Panc1 (cell line): ENCODE results near the gene LYSET. TPM values are rescaled to one million over a fixed set of nuclear protein-coding genes. Genes with fewer than 3 reads are reported as not detected.
A peak's percentile ranks its signal among the peaks of the same experiment; 100 is the strongest.

ENCODE experiments used
- ATAC-seq: fragments of 200-7000 bp; cut with Tn5 transposase; 2 replicates; pipeline ENCODE4 v1.9.1; 2020; ENCODE audit warnings: mild to moderate bottlenecking, moderate library complexity
- Bru-seq: library from RNA; stranded (reverse); fragments of 400-500 nt; gene quantifications from one replicate; lab custom pipeline; 2021; lab: Mats Ljungman, UMichigan
- BruChase-seq, 2 experiments: library from RNA; stranded (reverse); fragments of 400-500 nt; gene quantifications; one replicate each; lab custom pipeline; 2021; lab: Mats Ljungman, UMichigan
- BruUV-seq: library from RNA; stranded (reverse); fragments of 400-500 nt; replicated peaks from 2 replicates; lab custom pipeline; 2021; lab: Mats Ljungman, UMichigan
- CTCF ChIA-PET: fragments of 300-600 bp; sonication (Branson Sonifier 250); formaldehyde crosslinking; loops from one replicate; lab custom pipeline; 2022; ENCODE audit warnings: antibody characterized with exemption; lab: Charles Lee
- POLR2A ChIA-PET: fragments of 300-600 bp; sonication (Branson Sonifier 250); formaldehyde crosslinking; loops from one replicate; lab custom pipeline; 2022; ENCODE audit warnings: antibody characterized with exemption; lab: Charles Lee
- DNase-seq: peaks from one replicate; pipeline ENCODE4 v3.0.0-alpha.2; 2010; ENCODE audit warnings: low read depth, low spot score
- H3K27ac ChIP-seq: 2 replicates; pipeline ENCODE4 v1.5.1; 2011; ENCODE audit warnings: mild to moderate bottlenecking, low read length, inconsistent platforms
- H3K27me3 ChIP-seq: fragments of 200-500 bp; sonication (Bioruptor generic); 2 replicates; pipeline ENCODE4 v1.6.0; 2014; ENCODE audit warnings: low read length, inconsistent platforms; ENCODE audit not compliant: control insufficient read depth, insufficient read depth
- H3K36me3 ChIP-seq: fragments of 200-500 bp; sonication (Bioruptor generic); 2 replicates; pipeline ENCODE4 v1.5.1; 2014; ENCODE audit warnings: inconsistent platforms, mild to moderate bottlenecking, low read length, moderate library complexity; ENCODE audit not compliant: control insufficient read depth, insufficient read depth
- H3K4me1 ChIP-seq: 2 replicates; pipeline ENCODE4 v1.5.1; 2011; ENCODE audit warnings: inconsistent platforms, mild to moderate bottlenecking, low read length, moderate library complexity; ENCODE audit not compliant: control insufficient read depth, insufficient read depth
- H3K4me3 ChIP-seq, 2 experiments: 2 replicates each; pipeline ENCODE4 v1.5.1; 2011 to 2012; ENCODE audit warnings: low read depth in 2 of 2, low read length in 2 of 2, mild to moderate bottlenecking in 2 of 2, inconsistent platforms in 1 of 2, moderate library complexity in 1 of 2
- H3K9me3 ChIP-seq: fragments of 200-500 bp; sonication (Bioruptor generic); 2 replicates; pipeline ENCODE4 v1.5.1; 2014; ENCODE audit warnings: low read depth, mild to moderate bottlenecking, inconsistent platforms, low read length, moderate library complexity; ENCODE audit not compliant: control insufficient read depth, insufficient read depth
- POLR2AphosphoS5 ChIP-seq: IDR thresholded peaks from 2 replicates; pipeline ENCODE4 v1.6.1; 2012; ENCODE audit warnings: mild to moderate bottlenecking, low read depth, low read length, moderate library complexity
- SIN3A ChIP-seq: IDR thresholded peaks from 2 replicates; pipeline ENCODE4 v1.6.1; 2012; ENCODE audit warnings: low read depth, mild to moderate bottlenecking, low read length, moderate library complexity, borderline replicate concordance; ENCODE audit not compliant: insufficient read depth
- TCF7L2 ChIP-seq: IDR thresholded peaks from 2 replicates; pipeline ENCODE4 v1.6.1; 2011; ENCODE audit warnings: mild to moderate bottlenecking, low read depth, low read length, inconsistent platforms
- in situ Hi-C: cut with HindIII; loops from 2 replicates; pipeline ENCODE4 v1.10.0; 2016; ENCODE audit warnings: low sequenced_read_pairs, low pct_unique_long_range_greater_than_20kb
- intact Hi-C: fragments of 100-400 bp; cut with micrococcal nuclease; formaldehyde crosslinking; loops from one replicate; pipeline ENCODE4 v1.10.0; 2022; ENCODE audit not compliant: unreplicated experiment
- long read RNA-seq: library from polyadenylated mRNA; unstranded; transcript quantifications from one replicate; pipeline ENCODE4 v2.0.0, GENCODE V29; 2021; ENCODE audit not compliant: unreplicated experiment
- polyA plus RNA-seq: library from polyadenylated mRNA; unstranded; fragments of >200 nt; gene quantifications from one replicate; pipeline ENCODE4 v1.2.1, GENCODE V29; 2012; ENCODE audit warnings: missing spikeins; ENCODE audit not compliant: insufficient read length
- total RNA-seq: library from RNA; stranded (reverse); gene quantifications from one replicate; pipeline ENCODE4 v1.2.1, GENCODE V29; 2021; ENCODE audit not compliant: unreplicated experiment
- TF ChIP-seq, protein P1 (sequence below), 2 experiments: IDR thresholded peaks; 2 replicates each; pipeline ENCODE4 v1.6.1; 2011 to 2012; ENCODE audit warnings: low read depth in 2 of 2, control low read depth in 1 of 2, low read length in 1 of 2, mild to moderate bottlenecking in 1 of 2, moderate library complexity in 1 of 2; ENCODE audit not compliant: insufficient read depth in 1 of 2
- TF ChIP-seq, protein P2 (sequence below): fragments of 450-650 bp; IDR thresholded peaks from 2 replicates; pipeline ENCODE4 v1.5.1; 2017; ENCODE audit warnings: mild to moderate bottlenecking

Gene LYSET, protein sequence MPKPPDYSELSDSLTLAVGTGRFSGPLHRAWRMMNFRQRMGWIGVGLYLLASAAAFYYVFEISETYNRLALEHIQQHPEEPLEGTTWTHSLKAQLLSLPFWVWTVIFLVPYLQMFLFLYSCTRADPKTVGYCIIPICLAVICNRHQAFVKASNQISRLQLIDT
- total RNA-seq = 20.9 TPM
- polyA plus RNA-seq = 9.0 TPM
- percentile 78 among the genes with signal in this experiment for Bru-seq, nascent RNA
- percentile 88 among the genes with signal in this experiment for BruChase-seq, experiment 1, labeled RNA remaining after a 2-hour chase
- percentile 94 among the genes with signal in this experiment for BruChase-seq, experiment 2, labeled RNA remaining after a 6-hour chase
- long read RNA-seq, transcript TMEM251-201 (2 exons, 909 nt) = minor isoform, 10 of 23 reads
- long read RNA-seq, transcript TMEM251-202 (2 exons, 1,303 nt) = major isoform, 13 of 23 reads
- long read RNA-seq, partial matches to known transcripts = 0 of 23 reads
- long read RNA-seq, other reads (novel, unspliced or antisense) = 0 of 23 reads

DNA sequence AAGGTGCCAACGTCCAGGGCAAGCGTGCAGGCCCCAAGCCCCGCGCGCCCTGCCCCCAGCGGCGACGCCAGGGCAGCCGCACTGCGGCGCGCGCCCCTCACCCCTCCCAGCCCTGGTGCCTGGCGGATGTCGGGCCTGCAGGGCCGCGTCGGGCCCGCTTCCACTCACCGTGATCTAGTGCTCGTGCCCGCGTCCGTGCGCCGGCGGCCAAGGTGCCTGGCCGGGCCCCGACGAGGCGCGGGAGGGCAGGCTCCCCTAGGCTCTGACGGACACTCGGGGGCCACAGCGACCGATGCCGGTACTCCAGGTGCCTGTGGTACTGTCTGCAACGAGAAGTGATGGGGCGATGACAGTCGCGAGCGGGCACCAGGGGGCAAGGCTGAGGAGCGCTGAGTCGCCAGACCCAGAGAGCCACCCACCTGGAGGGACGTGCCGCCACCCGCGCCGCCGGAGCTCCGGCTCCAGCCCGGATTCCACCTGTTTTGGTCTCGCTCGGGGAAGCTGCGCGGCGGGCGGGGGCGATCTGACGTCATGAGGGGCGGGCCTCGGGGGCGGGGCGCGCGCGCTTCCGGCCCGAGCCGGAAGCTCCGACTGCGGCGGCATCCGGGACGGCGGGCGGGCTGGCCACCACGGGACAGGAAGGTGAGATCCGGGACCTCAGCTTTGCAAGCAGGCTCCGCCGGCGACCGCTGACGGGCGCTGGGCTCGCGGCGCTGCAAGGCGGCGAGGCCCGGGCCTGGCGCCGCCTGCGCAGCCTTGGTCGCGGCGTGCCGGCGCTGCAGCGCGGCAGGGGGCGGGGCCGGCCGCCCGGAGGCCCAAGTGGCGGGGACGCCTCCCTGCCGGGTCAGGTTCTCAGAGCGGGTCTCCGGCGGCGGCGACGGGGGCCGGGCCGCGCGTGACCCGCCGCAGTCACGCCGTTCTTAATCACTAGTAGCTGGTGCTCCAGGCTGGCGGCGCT lies at the start of gene LYSET, which contains the start of gene MOAP1:
Gene LYSET (plus strand): TSS at position 927 of the 958 bp plus-strand sequence. CDS start 89 bp downstream, outside the sequence.
Gene MOAP1 (minus strand): TSS at position 507 of the 958 bp plus-strand sequence. CDS start 655 bp downstream, outside the sequence.
- peak; percentile 96 for ATAC-seq
- Histone ChIP-seq H3K9me3 (no peaks in the 10 kb centered on the region), H3K4me1 (peaks cover 6% of the 10 kb centered on the region; the same call in 1 of the 2 replicates), H3K36me3 (peaks cover 2% of the 10 kb centered on the region), H3K4me3 (peak within 1 kb of the TSS; percentile 86 to 97), H3K27ac (peak within 1 kb of the TSS; percentile 82), H3K27me3 (no peaks in the 10 kb centered on the region)
- intact Hi-C loops = no loop called here
- no TSS peak for BruUV-seq
- CTCF ChIA-PET = interaction anchor here (0.6 kb wide), 1 partner anchor 448 kb away, joined by 4 read pairs; no protein-coding TSS in a partner anchor
- no peak for DNase-seq
- in situ Hi-C loops = no loop called here
- TF ChIP-seq SIN3A (peak; percentile 44; the same call in 1 of the 2 replicates), TCF7L2 (no peak), POLR2AphosphoS5 (0 out of 2 replicates have a peak, but pooled peaks have one; percentile 18)
- TF ChIP-seq, protein P1, sequence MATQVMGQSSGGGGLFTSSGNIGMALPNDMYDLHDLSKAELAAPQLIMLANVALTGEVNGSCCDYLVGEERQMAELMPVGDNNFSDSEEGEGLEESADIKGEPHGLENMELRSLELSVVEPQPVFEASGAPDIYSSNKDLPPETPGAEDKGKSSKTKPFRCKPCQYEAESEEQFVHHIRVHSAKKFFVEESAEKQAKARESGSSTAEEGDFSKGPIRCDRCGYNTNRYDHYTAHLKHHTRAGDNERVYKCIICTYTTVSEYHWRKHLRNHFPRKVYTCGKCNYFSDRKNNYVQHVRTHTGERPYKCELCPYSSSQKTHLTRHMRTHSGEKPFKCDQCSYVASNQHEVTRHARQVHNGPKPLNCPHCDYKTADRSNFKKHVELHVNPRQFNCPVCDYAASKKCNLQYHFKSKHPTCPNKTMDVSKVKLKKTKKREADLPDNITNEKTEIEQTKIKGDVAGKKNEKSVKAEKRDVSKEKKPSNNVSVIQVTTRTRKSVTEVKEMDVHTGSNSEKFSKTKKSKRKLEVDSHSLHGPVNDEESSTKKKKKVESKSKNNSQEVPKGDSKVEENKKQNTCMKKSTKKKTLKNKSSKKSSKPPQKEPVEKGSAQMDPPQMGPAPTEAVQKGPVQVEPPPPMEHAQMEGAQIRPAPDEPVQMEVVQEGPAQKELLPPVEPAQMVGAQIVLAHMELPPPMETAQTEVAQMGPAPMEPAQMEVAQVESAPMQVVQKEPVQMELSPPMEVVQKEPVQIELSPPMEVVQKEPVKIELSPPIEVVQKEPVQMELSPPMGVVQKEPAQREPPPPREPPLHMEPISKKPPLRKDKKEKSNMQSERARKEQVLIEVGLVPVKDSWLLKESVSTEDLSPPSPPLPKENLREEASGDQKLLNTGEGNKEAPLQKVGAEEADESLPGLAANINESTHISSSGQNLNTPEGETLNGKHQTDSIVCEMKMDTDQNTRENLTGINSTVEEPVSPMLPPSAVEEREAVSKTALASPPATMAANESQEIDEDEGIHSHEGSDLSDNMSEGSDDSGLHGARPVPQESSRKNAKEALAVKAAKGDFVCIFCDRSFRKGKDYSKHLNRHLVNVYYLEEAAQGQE (IDR thresholded peaks at IDR 0.05; ENCODE audit: insufficient read depth in 1 of 2, low read depth in 2 of 2, low read length in 1 of 2) = 0 out of 4 replicates have a peak, but pooled peaks of 1 of the 2 experiments have one; percentile 9
- POLR2A ChIA-PET = interaction anchor here (0.6 to 1.1 kb wide), 3 partner anchors 19 to 61 kb away, joined by 3 read pairs; partner anchors contain the start of gene GON7

DNA sequence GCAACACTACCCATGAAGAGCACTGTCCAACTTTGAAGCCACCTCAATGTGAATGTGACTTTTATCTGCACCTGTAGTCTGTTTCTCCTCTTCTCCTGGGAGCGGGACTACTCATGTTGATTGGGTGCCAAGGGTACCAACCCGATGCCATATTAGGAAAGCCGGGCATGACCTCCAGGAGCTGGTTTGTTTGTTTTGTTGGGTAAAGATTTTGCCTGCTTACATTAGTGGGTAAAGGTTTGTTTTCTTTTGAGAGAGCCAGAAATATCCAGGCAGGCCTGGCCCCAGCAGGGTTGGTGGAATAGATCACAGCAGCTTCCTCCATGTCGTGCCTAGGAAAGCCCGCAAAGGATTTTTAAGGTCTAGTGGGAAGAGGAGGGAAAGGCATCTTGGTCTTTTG lies 49.7 kb upstream of the LYSET start:
- H3K27me3 ChIP-seq = no peaks in the 10 kb centered on the region
- no peaks in the 10 kb centered on the region for H3K4me1 ChIP-seq
- in situ Hi-C loops = no loop called here
- H3K4me3 ChIP-seq = no peak overlapping the region
- H3K27ac ChIP-seq = no peak overlapping the region
- POLR2A ChIA-PET = no interaction called here
- CTCF ChIA-PET = no interaction called here
- H3K9me3 ChIP-seq = no peaks in the 10 kb centered on the region
- BruUV-seq = no TSS peak
- ATAC-seq (no peak), DNase-seq (no peak)
- TF ChIP-seq, protein P1 (IDR thresholded peaks at IDR 0.05; ENCODE audit: insufficient read depth in 1 of 2, low read depth in 2 of 2, low read length in 1 of 2) = no peak
- TF ChIP-seq, protein P2, sequence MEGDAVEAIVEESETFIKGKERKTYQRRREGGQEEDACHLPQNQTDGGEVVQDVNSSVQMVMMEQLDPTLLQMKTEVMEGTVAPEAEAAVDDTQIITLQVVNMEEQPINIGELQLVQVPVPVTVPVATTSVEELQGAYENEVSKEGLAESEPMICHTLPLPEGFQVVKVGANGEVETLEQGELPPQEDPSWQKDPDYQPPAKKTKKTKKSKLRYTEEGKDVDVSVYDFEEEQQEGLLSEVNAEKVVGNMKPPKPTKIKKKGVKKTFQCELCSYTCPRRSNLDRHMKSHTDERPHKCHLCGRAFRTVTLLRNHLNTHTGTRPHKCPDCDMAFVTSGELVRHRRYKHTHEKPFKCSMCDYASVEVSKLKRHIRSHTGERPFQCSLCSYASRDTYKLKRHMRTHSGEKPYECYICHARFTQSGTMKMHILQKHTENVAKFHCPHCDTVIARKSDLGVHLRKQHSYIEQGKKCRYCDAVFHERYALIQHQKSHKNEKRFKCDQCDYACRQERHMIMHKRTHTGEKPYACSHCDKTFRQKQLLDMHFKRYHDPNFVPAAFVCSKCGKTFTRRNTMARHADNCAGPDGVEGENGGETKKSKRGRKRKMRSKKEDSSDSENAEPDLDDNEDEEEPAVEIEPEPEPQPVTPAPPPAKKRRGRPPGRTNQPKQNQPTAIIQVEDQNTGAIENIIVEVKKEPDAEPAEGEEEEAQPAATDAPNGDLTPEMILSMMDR = no peak
- TF ChIP-seq SIN3A (no peak), TCF7L2 (no peak), POLR2AphosphoS5 (no peak)
- H3K36me3 ChIP-seq = no peaks in the 10 kb centered on the region
- intact Hi-C loops = loop anchor here (10.0 kb wide), 1 partner anchor 181 kb away; no protein-coding TSS in a partner anchor
